ENCODE measurements around the gene RNF149. TPM values are rescaled to one million over a fixed set of nuclear protein-coding genes. Genes with fewer than 3 reads are reported as not detected.

The RNF149 gene
- total and polyA plus RNA-seq, 9 of the 15 experiments (the other 6 are each of a cell fraction or from before 2014, with no cell fraction given): 9.0 to 31.5 (median 22.8) TPM

DNA sequence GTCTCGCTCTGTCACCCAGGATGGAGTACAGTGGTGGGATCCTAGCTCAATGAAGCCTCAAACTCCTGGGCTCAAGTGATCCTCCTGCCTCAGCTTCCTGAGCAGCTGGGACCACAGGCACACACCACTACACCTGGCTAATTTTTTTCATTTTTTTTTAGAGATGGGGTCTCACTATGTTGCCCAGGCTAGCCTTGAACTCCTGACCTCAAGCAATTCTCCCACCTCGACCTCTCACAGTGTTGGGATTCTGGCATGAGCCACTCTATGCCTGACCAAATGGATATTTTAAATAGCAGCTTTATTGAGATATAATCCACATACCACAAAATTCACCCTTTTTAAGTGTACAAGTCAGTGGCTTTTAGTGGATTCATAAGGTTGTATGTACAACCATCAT, 11.1 kb downstream of the RNF149 start:
- H3K27ac ChIP-seq (ENCODE audit: extremely low read depth, low read depth, low read length): no peak overlapping the region
- H3K9me1 ChIP-seq (ENCODE audit: control insufficient read depth, insufficient read depth, low read length): no peaks in the 10 kb centered on the region
- no peaks in the 10 kb centered on the region for H3K27me3 ChIP-seq (ENCODE audit: control insufficient read depth in 2 of 2, insufficient read depth in 2 of 2, low read length in 2 of 2)
- no peaks in the 10 kb centered on the region for H3K9me3 ChIP-seq (replicated peaks; ENCODE audit: control insufficient read depth, insufficient read depth, low read depth, low read length)
- no peak overlapping the region for H3K4me2 ChIP-seq (ENCODE audit: insufficient read depth, low read length)
- ChIA-PET POLR2A (interaction anchor here (1.0 to 1.2 kb wide), 2 partner anchors 13 to 63 kb away, joined by 3 to 4 read pairs; no protein-coding TSS in a partner anchor), CTCF (ENCODE audit: low intra/inter-chr PET ratio) (no interaction called here)
- ATAC-seq (no peak), FAIRE-seq (no peak), DNase-seq (ENCODE audit: extremely low read depth in 1 of 4, low spot score in 3 of 4) (no peak)
- H3K9ac ChIP-seq (ENCODE audit: insufficient read depth in 1 of 2, low read depth in 2 of 2, low read length in 2 of 2): no peak overlapping the region
- intact Hi-C loops (cut with micrococcal nuclease) (no loop called here), in situ Hi-C loops (cut with MboI) (no loop called here)
- H4K20me1 ChIP-seq (replicated peaks; ENCODE audit: control insufficient read depth, insufficient read depth, low read length): peaks cover 10% of the 10 kb centered on the region; the same call in 1 of the 2 replicates
- peaks cover 44% of the 10 kb centered on the region; the same call in 2 of the 3 replicates for H3K36me3 ChIP-seq (ENCODE audit: control insufficient read depth, insufficient read depth, low read length)
- H3K4me1 ChIP-seq (replicated peaks in 1 of 2; ENCODE audit: control insufficient read depth in 2 of 2, insufficient read depth in 2 of 2, low read length in 2 of 2): no peaks in the 10 kb centered on the region; a peak in 1 of 5 replicates
- peaks cover 83% of the 10 kb centered on the region for H3K79me2 ChIP-seq (ENCODE audit: control insufficient read depth, insufficient read depth, low read length)
- 67% methylated on average over 1 of the region's 2 CpGs for WGBS (ENCODE audit: insufficient coverage, low coverage, missing lambda C conversion rate)
- no peak overlapping the region for H2AFZ ChIP-seq (ENCODE audit: low read depth, low read length)
- no TSS peak for BruUV-seq (replicated peaks)
- no peak overlapping the region for H3K4me3 ChIP-seq
- TF ChIP-seq, protein P1, sequence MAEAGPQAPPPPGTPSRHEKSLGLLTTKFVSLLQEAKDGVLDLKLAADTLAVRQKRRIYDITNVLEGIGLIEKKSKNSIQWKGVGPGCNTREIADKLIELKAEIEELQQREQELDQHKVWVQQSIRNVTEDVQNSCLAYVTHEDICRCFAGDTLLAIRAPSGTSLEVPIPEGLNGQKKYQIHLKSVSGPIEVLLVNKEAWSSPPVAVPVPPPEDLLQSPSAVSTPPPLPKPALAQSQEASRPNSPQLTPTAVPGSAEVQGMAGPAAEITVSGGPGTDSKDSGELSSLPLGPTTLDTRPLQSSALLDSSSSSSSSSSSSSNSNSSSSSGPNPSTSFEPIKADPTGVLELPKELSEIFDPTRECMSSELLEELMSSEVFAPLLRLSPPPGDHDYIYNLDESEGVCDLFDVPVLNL (CRISPR knock-in tag; IDR thresholded peaks at IDR 0.05; ENCODE audit: low read depth): no peak
- peak; percentile 20 for TF ChIP-seq RBM25 (IDR thresholded peaks at IDR 0.05; ENCODE audit: low read depth, low read length, severe bottlenecking)
- no peak for TF ChIP-seq IFI16 (CRISPR knock-in tag; IDR thresholded peaks at IDR 0.05)
- peak; percentile 73 for TF ChIP-seq ZNF121 (CRISPR knock-in tag; conservative IDR thresholded peaks at IDR 0.05)
- no peak for TF ChIP-seq FOS (IDR thresholded peaks at IDR 0.05; ENCODE audit: extremely low read depth, insufficient read length)
- TF ChIP-seq, protein P2, sequence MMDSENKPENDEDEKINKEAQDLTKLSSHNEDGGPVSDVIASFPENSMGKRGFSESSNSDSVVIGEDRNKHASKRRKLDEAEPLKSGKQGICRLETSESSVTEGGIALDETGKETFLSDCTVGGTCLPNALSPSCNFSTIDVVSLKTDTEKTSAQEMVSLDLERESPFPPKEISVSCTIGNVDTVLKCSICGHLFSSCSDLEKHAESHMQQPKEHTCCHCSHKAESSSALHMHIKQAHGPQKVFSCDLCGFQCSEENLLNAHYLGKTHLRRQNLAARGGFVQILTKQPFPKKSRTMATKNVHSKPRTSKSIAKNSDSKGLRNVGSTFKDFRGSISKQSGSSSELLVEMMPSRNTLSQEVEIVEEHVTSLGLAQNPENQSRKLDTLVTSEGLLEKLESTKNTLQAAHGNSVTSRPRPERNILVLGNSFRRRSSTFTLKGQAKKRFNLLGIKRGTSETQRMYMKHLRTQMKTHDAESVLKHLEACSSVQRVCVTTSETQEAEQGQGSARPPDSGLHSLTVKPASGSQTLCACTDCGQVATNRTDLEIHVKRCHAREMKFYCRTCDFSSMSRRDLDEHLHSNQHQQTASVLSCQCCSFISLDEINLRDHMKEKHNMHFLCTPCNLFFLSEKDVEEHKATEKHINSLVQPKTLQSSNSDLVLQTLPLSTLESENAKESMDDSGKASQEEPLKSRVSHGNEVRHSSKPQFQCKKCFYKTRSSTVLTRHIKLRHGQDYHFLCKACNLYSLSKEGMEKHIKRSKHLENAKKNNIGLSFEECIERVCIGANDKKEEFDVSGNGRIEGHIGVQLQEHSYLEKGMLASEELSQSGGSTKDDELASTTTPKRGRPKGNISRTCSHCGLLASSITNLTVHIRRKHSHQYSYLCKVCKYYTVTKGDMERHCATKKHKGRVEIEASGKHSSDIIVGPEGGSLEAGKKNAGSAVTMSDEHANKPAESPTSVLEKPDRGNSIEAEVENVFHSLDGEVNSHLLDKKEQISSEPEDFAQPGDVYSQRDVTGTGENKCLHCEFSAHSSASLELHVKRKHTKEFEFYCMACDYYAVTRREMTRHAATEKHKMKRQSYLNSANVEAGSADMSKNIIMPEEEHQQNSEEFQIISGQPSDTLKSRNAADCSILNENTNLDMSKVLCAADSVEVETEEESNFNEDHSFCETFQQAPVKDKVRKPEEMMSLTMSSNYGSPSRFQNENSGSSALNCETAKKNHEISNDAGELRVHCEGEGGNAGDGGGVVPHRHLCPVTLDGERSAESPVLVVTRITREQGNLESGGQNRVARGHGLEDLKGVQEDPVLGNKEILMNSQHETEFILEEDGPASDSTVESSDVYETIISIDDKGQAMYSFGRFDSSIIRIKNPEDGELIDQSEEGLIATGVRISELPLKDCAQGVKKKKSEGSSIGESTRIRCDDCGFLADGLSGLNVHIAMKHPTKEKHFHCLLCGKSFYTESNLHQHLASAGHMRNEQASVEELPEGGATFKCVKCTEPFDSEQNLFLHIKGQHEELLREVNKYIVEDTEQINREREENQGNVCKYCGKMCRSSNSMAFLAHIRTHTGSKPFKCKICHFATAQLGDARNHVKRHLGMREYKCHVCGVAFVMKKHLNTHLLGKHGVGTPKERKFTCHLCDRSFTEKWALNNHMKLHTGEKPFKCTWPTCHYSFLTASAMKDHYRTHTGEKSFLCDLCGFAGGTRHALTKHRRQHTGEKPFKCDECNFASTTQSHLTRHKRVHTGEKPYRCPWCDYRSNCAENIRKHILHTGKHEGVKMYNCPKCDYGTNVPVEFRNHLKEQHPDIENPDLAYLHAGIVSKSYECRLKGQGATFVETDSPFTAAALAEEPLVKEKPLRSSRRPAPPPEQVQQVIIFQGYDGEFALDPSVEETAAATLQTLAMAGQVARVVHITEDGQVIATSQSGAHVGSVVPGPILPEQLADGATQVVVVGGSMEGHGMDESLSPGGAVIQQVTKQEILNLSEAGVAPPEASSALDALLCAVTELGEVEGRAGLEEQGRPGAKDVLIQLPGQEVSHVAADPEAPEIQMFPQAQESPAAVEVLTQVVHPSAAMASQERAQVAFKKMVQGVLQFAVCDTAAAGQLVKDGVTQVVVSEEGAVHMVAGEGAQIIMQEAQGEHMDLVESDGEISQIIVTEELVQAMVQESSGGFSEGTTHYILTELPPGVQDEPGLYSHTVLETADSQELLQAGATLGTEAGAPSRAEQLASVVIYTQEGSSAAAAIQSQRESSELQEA (IDR thresholded peaks at IDR 0.05; ENCODE audit: low read depth): no peak
- no peak for TF ChIP-seq ZNF584 (CRISPR knock-in tag; IDR thresholded peaks at IDR 0.05; ENCODE audit: low read depth)
